SKM-1 (cell line): ENCODE results near the gene AKT3.

ENCODE experiments used
- DNase-seq: peaks from one replicate; lab custom pipeline; 2025; ENCODE audit not compliant: unreplicated experiment; lab: John Stamatoyannopoulos, UW

Gene AKT3

GRCh38 chr1:243493156-243494129 is 356.6 kb downstream of the AKT3 start:
- no peak for DNase-seq

- DNase-seq = no peak
Measured at GRCh38 chr1:243490748-243491686, 359.0 kb downstream of the AKT3 start.

- DNase-seq = no peak
Measured at GRCh38 chr1:243489681-243490546, 360.1 kb downstream of the AKT3 start.

- DNase-seq = no peak
Measured at GRCh38 chr1:243489158-243489527, 360.9 kb downstream of the AKT3 start.

- no peak for DNase-seq
Measured at GRCh38 chr1:243488459-243489157, 361.4 kb downstream of the AKT3 start.

GRCh38 chr1:243487649-243488227 is 362.3 kb downstream of the AKT3 start:
- no peak for DNase-seq

- DNase-seq = no peak
Measured at GRCh38 chr1:243487036-243487648, 362.9 kb downstream of the AKT3 start.

- no peak for DNase-seq
Measured at GRCh38 chr1:243483952-243484351, 366.1 kb downstream of the AKT3 start.

GRCh38 chr1:243483071-243483771 is 366.8 kb downstream of the AKT3 start:
- no peak for DNase-seq

- no peak for DNase-seq
Measured at GRCh38 chr1:243482141-243483022, 367.7 kb downstream of the AKT3 start.

GRCh38 chr1:243481101-243481500 is 368.9 kb downstream of the AKT3 start:
- DNase-seq = no peak

- peak; percentile 69 for DNase-seq
Measured at GRCh38 chr1:243477731-243478290, 372.2 kb downstream of the AKT3 start.

- no peak for DNase-seq
Measured at GRCh38 chr1:243475966-243476365, 374.1 kb downstream of the AKT3 start.

- DNase-seq = no peak
Measured at GRCh38 chr1:243474906-243475305, 375.1 kb downstream of the AKT3 start.

GRCh38 chr1:243474136-243474881 is 375.7 kb downstream of the AKT3 start:
- no peak for DNase-seq

GRCh38 chr1:243473227-243474135 is 376.6 kb downstream of the AKT3 start:
- DNase-seq = no peak
